ENCODE measurements around the gene AVPR1B.

AVPR1B gene, protein sequence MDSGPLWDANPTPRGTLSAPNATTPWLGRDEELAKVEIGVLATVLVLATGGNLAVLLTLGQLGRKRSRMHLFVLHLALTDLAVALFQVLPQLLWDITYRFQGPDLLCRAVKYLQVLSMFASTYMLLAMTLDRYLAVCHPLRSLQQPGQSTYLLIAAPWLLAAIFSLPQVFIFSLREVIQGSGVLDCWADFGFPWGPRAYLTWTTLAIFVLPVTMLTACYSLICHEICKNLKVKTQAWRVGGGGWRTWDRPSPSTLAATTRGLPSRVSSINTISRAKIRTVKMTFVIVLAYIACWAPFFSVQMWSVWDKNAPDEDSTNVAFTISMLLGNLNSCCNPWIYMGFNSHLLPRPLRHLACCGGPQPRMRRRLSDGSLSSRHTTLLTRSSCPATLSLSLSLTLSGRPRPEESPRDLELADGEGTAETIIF

DNA sequence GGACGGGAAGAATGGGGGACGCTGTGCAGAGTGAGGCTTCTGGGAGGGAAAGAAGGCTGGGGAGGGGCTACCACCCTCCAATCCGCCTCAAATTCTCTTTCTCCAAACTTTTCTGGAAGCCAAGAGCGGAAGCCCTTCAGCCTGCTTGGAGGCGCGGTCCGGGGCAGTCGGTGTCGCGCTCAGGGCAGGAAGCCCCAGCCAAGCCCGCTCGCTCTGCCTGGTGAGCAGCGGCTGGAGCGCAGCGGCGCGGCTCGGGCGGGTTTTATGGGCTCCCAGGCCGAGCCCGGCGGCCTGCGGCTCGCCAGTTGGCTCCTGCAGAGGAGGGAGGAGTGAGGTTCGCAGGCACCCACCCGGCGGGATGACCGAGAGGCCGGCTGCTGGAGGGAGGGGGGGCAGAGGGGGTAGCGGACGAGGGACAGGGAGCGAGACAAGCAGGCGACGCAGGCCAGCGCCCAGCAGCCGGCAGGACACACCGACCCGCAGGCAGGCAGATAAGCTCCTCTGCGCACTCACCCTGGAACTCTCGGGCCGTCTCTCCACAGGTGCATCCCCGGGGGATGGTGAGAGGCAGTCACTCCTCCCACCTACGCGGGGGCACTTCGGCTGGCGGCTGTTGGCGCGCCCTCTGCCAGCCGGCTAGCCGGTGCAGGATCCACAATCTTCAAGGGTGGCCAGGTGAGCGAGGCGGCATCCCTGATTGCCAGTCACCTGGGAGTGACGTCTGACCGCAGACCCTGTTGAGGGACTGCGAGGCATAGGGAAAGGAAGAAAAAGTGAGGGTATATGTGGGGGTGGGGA, at the start of gene AVPR1B:
Gene AVPR1B, minus strand, starts transcription at position 238 of the 798 bp plus-strand sequence. CDS start 498 bp downstream, outside the sequence.
- no peak for DNase-seq (ENCODE audit: low read depth)

DNA sequence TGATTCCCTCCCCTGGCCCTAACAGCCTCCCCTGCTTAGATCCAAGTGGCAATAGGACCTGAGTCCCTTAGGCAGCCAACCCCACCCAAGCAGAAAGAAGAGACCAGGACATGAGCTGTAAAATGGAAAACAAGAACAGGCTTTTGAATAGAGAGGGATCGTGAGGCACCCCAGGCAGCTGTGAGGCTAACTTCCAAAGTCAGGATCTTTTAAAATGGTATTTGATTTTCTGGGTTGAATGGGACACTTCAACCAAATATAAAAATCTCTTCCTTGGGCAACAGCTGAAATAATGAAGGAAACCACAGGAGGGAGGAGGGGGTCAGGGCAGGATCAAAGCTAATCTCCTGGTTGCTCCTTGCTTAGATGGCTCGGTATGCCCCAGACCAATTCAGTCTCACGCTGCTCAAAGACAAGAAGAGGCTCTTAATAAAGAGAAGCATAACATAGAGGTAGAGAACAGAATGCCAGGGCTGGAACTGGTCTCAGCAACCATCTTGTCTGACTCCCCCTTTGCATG, 28.6 kb upstream of the AVPR1B start:
- no peak for DNase-seq (ENCODE audit: low read depth)

DNA sequence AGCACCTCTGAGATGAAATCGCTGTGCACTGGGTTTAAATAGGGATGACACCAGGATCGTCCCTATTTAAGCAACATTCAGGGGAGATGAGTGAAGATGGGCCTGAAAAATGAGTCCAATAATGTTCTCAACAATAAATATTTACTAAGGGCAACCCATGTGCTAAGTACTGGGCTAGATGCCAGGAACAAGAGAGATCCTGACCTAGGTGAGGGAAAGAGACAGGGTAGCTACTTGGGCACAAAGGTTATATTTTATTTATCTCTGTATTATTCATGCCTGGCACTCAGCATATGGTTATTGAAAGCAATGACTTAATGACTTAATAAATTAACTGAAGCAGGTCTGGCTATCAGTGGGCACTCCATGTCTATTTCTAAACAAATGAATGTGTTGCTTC, 27.4 kb upstream of the AVPR1B start:
- no peak for DNase-seq (ENCODE audit: low read depth)

DNA sequence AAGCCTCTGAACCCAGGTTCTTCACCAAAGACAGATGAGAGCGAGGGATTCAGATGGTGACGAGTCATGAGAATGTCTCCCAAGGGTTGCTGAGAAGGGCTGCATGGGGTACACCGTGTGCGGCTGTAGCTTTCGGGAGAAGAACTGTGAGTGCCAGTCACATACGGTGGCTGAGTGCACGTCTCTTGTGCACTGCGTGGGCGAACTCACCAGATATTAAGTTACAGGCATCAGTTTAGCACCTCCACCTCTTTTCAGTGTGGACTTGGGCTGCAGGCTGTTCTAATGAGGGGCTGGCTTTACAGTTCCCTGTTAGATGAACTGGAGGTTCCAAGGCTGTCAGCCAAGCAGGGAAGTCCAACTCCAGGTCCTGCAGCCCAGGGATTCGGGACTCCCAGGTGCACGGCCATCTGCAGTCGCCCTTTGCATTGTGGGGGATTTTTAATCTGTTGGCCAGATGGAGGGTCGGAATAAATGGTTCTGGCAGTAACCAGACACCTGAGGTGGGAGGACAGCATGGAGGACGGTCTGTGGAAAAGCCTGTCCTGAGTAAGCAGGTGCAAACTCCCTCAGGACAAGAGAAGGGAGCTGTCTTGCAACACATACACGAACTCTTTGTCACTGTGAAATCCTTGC, 26.5 kb upstream of the AVPR1B start:
- DNase-seq (ENCODE audit: low read depth) = no peak

DNA sequence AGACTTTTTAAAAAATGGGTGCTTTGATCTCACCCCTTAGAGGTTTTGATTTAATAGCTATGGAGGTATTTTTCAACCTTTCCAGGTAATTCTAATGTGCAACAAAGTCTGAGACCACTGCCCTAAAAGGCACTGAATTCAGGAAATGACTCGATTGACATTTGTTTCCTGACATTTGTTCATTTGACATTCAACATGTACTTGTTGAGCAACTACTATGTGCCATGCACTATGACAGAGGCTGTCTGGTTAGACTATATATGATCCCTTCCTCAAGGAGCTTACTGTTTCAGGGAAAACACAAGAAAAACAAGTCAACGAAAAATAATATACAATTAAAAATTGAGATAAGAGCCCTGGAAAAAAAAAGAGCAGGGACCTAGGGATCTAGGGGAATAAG, 25.6 kb upstream of the AVPR1B start:
- DNase-seq (ENCODE audit: low read depth) = no peak

DNA sequence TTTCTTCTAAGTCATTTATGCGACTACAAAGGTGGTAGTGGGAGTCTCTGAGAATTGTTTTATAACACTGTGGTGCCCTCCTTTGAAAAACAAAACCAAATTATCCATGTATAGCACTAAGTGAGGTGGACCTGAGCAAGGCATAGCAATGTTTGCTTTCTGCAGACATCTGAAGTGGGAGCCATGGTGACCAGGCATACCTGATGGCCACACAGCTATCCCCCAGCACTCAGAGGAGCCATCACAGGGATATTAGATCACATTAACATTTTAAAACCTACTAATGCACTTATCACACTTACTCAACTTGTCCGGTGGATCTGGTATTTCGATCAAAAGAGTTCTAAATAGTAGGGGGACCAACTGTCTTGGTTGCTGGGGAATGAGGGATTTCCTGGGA, 24.8 kb upstream of the AVPR1B start:
- DNase-seq (ENCODE audit: low read depth) = no peak

DNA sequence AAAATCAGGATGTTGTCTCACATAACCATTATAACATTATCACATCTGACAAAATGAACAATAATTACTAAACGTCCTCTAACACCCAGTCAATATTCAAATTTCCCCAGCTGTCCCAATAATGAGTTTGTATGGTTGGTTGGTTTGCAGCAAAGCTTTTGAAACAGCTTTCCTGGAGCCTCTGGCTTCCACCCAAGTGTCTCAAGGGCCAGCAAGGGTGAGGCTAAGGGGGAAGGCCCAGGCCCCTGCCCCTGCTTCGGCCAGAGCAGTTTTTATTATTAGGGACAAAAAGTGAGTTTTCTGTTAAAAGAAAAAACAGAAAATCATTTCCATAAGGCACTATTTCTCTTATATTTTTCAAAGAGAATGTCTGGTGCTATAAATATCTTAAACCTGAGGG, 19.1 kb upstream of the AVPR1B start:
- no peak for DNase-seq (ENCODE audit: low read depth)

DNA sequence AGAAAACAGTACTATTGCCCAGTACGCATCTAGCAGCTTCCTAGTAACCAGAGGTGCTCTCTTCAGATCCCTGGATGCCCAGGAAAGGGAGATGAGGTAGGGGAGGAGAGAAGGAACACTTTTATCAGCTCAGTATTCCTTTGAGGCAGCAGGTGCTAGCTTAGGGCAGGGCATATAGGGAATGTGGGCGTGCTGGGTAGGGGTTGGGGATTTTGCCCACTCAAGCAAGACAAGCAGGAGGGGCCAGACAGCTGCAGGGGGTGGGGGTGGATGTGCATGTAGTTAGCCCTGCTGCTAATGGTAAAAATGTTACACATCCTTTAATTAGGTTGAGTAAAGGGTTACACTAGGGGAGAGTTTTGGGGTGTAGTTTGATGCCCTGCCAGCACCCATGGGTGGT, 18.1 kb upstream of the AVPR1B start:
- no peak for DNase-seq (ENCODE audit: low read depth)

DNA sequence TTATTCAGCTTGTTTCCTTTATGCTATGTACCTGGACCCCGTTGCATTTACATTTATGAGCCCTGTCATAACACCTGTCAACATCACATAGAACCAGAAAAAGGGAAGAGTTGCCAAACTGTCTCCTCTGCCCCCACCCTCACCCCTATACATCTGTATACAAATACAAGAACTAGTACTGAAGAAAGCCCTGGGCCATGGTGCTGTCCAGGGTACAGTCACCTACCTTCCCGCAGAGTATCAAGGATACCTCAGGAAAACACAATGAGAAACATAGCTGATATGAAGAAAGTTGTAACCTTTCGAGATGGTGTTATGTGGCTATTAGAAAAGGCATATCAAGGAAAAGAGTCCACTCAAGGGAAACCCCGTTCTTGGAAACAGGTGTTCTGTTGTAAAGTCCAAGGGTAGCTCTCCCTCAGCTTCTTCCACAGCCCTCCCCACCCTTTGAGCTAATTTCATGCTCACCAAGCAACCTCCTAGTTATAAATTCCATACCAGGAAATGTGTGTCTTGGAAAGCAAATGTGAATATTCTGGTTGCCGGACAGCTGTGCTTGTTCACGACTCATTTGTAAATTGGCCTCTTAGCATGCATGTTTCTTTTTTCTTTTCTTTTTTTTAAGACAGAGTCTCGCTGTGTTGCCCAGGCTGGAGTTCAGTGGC, 16.7 kb upstream of the AVPR1B start:
- DNase-seq (ENCODE audit: low read depth) = no peak

DNA sequence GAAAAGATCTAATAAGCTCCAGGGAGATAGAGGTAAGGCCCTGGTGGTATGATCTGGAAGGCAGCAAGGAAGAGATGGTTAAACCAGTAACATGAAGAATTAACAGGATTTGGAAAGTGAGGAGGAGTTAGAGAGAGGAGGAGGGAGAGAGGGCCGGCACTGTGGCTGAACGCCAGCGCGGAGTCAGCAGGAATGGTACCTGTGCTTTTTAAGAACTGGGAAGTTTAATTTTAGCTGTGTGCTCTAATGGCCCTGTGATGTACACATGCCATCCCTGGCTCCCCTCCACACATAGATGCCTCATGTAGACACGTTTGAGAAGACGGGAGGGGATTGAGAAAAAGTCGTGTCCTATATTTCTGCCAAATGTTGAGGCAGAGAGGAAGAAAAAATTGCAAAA, 13.8 kb upstream of the AVPR1B start:
- no peak for DNase-seq (ENCODE audit: low read depth)

DNA sequence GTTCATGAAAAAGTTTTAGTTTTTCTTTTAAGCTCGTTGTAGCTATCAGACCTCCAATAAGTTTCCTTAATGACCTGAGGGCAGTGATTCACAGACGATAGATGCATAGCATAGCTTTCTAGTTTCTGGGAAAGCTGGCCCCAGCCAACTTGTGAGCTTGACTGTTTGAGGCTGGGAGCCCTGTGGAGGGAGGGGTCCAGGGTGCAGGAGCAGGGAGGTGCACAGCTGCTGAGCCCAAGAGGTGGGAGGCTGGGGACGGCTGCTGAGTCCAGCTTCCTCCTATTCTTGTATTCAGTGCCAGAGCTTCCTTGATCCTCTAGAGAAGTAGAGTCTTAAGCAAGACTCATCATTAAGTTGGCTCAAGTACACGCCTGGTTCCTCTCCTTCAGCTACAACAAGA, 11.0 kb upstream of the AVPR1B start:
- DNase-seq (ENCODE audit: low read depth) = no peak

DNA sequence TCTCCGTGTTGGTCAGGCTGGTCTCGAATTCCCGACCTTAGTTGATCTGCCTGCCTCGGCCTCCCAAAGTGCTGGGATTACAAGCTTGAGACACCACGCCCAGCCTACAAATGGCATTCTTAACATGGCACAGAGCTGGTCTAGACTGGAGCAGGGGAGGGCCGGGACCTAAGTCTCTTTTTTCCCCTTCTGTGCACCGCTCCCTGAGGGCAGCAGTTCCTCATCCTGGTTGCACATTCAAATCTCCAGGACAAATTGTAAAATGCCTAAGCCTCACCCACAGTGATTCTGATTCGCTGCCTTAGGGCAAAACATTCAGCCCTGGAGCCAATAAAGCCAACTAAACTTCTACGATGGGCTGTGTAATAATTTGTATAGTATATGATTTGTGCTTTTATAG, 10.1 kb upstream of the AVPR1B start:
- no peak for DNase-seq (ENCODE audit: low read depth)

DNA sequence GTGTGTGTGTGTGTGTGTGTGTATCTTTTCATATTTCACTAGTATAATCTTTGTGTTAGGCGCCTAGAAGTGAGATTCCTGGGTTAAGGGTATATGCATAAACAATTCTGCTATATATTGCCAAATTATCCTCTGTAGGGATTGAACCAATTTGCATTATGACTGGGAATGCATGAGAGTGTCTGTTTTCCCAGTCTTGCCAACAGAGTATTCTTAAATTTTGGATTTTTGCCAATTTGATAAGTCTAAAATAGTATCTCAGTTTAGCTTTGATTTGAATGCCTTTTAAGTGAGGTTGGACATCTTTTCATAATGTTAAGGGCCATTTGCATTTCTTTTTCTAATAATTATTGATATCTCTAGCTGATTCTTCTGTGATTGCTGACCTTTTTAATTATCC, 8.2 kb upstream of the AVPR1B start:
- no peak for DNase-seq (ENCODE audit: low read depth)

DNA sequence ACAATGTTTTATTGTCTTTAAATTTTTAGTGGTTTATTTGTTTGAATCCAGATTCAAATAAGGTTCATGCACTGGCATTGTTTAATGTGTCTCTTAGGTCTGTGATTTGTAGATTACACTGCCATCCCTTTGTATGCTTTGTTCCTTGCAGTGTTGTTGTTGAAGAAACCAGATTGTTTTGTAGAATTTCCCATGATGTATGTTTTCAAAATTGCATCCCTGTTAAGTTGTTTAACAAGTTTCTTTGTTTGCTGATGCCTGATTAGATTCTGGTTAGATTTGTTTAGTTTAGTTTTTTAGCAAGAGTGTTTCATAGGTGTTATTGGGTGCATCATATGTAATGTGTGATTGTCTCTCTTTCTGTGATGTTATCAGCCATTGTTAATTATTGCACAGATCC, 5.5 kb upstream of the AVPR1B start:
- no peak for DNase-seq (ENCODE audit: low read depth)

DNA sequence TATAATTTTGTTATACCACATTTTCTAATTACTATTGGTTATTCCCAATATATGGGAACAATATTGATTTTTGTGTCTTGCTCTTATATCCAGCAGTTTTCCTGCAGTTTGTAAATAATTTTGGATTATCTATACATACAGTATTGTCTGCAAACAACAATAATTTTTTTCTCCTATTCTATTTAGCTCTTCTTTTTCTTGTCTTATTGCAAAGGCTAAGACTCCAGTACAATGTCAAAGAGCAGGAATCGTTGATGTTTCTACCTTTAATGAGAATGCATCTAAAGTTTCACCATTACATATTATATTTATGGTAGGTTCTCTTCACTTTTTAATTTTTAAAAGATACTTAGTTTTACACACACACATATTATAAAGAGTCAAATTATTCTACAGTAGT, 4.1 kb upstream of the AVPR1B start:
- DNase-seq (ENCODE audit: low read depth) = no peak

DNA sequence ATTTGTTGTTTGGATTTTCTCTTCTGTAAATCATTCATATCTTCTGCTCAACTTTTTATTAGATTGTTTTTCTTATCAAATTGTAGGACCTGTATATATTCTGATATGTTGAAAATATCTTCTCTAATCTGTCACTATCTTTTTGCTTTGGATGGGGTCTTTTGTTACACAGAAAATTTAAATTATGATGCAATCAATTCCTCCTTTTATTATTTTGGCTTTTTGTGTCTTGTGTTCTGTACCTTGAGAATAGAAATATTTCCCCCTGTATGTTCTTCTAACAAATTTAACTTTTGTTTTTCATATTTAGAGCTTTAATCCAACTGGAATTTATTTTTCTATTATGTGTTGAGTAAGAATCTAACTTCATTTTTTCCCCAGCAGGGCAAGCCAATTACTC, 3.2 kb upstream of the AVPR1B start:
- DNase-seq (ENCODE audit: low read depth) = no peak

DNA sequence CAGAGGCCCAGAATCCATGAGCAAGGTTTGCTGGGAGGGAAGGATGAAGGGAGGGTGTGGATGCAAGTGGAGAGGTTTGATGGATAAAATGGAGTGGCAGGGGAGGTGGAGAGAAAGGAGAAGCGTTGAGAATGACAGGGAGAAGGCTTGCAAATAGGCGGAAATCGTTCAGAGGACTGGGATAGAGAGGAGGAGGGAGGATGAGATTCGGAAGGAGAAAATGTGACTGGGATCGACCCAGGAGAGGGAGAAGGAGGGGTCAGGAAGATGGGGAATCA, 376 bp downstream of the AVPR1B start:
- no peak for DNase-seq (ENCODE audit: low read depth)

DNA sequence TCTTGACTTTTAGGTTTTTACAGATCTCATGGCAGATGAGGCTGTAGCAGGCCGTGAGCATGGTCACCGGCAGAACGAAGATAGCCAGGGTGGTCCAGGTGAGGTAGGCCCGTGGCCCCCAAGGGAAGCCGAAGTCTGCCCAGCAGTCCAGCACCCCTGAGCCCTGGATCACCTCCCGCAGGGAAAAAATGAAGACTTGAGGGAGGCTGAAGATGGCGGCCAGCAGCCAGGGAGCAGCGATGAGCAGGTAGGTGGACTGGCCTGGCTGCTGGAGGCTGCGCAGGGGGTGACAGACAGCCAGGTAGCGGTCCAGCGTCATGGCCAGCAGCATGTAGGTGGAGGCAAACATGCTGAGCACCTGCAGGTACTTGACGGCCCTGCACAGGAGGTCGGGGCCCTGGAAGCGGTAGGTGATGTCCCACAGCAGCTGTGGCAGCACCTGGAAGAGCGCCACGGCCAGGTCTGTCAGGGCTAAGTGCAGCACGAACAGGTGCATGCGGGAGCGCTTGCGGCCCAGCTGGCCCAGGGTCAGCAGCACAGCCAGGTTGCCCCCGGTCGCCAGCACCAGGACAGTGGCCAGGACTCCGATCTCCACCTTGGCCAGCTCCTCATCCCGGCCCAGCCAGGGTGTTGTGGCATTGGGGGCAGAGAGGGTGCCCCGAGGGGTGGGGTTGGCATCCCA, 856 bp downstream of the AVPR1B start:
- no peak for DNase-seq (ENCODE audit: low read depth)

DNA sequence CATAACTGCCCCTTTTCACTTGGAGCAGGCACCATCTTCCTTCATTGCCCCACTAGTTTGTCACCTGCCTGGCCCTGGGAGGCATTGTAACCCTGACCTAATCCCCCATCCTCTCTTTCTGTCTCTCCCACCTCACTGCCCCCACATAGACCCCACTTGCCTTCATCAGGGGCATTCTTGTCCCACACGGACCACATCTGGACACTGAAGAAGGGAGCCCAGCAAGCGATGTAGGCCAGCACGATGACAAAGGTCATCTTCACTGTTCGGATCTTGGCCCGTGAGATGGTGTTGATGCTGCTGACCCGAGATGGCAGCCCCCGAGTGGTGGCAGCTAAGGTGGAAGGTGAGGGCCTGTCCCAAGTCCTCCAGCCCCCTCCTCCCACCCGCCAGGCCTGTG, 1.4 kb downstream of the AVPR1B start:
- no peak for DNase-seq (ENCODE audit: low read depth)

DNA sequence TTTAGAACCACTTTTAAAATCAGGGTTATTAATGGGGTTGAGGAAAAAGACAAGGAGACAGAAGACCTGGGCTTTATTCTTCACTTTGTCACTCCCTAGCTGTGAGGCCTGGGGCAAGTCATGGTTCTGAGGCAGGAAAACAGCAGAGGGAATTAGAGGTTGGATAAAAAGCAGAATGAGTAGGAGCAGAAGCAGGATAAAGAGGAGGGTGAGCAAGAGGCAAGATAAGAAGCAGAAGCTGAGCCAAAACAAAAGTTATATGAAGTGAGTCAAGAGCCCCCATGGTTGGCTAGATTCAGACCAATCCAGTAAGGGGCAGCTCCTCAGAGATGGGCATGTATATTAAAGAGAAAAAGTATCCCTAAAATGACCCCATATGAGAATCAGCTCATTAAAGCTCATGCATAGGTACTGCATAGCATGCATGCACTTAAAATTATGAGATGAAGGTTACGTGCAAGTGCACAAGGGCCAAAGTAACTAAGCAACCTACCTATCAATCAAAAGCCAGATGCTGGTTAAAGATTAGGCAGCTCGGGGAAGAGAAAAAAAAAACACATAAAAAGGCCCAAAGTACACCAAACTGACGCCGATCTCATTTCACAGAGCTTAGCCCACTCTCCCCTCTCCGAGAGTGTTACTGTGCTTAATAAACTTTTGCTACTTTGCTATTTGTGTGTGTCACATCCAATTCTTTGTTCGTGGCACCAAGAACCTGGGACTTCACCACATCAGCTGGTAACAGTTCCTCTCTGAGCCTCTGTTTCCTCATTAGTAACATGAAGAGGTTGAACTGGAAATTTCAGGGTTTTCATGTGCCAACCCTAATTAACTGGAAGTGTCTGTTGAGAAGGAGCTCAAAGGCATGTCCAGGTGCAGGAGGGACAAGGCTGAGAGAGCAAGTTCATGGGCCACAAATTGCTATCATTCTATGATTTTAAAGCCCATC, 2.2 kb downstream of the AVPR1B start:
- DNase-seq (ENCODE audit: low read depth) = no peak

Data from activated T-cell treated with anti-CD3 and anti-CD28 coated beads for 1 hour (primary cell).